Activated CD4-positive, alpha-beta T cell treated with anti-CD3 and anti-CD28 coated beads, Interleukin-2, amount 50 U/mL, for 1 hour (primary cell): ENCODE results near the gene NXPH3.
"Not testable (repeated sequence)": the region's sequence is repeated elsewhere in the genome, so short reads cannot be mapped to it uniquely, and the experiment has no call there.

ENCODE experiments used
- DNase-seq: peaks from one replicate; pipeline ENCODE4 v3.0.0-alpha.2; 2020

Gene NXPH3

GRCh38 chr17:49555495-49556222 lies 20.0 kb upstream of the NXPH3 start:
- no peak for DNase-seq

- DNase-seq: peak; percentile 81
Measured at GRCh38 chr17:49556223-49556943, 19.3 kb upstream of the NXPH3 start.

DNA sequence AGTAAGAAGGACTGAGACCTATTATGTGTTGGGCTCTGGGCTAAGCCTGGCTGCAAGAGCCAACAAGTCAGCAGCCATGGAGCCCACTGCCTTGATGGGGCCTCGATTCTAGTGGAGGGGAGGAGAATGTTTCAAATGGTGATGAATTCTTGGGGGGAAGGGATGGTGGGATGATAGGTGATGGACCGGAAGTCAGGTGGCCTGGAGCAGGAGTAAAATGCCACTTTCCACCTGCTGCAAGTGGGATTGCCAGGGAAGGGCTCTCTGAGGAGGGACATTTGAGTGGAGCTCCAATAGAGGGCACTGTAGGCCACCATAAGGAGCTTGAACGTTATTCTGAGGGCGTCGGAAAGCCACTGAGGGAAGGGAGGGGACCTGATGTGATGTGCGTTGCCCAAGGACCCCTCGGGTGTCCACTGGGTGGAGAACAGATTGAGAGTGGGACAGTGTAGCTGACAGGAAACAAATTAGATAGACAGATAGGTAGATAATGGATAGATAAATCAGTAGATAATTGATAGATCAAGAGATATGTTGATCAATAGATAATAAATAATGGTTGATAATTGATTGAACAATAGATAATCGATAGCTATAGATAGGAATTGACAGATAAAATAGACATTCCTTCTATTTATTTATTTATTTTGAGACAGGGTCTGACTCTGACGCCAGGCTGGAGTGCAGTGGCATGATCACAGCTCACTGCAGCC lies 18.2 kb upstream of the NXPH3 start:
- DNase-seq: no peak

GRCh38 chr17:49564638-49565037 lies 11.0 kb upstream of the NXPH3 start:
- no peak for DNase-seq

DNA sequence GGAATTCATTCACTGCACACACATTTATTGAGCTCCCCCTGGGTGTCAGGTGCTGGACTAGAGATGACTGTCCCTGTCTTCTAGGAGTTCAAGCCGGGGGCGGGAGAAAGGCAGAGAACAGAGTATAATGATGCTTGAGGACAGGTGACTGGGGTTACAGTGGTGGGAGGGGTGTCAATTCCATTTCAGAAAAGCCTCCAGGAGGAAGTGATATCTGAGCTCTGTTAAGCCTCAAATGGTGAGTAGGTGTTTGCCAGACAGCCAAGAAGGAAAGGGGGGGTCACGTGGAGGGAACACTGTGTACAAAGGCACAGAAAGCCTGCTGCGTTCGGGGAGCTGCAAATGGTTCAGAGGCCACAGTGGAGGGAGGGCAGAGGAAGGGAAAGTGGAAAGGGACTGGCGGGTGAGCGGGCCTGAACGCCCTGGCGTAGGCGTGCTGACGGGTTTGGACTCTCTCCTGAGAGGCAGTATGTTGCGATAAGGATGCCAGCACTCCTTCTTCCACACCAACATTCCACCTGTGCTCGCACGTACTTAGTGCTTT lies 9.7 kb upstream of the NXPH3 start:
- DNase-seq: no peak

GRCh38 chr17:49566668-49567071 lies 9.0 kb upstream of the NXPH3 start:
- DNase-seq: no peak

DNA sequence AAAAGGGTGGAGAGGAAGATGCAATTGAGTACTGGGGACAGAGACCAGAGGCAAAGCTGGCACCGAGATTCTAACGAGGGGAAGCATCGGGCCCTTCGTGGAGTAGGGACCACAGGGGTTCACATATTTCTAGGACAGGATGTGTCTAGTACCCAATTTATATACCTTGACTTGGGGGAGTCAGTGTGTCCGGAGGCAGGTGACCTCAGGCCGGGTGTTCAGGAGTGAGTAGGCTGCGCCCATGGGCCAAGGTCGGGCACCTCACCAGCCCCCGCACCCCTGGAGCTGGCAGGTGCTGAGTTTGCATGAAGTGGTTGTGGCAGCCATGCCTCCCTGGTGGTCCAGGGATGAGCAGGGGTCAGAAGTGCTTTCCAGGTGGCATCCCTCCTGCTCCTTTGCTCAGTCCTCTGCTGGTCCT lies 8.6 kb upstream of the NXPH3 start:
- DNase-seq: no peak

GRCh38 chr17:49567871-49568694 lies 7.6 kb upstream of the NXPH3 start:
- peak; percentile 79 for DNase-seq

DNA sequence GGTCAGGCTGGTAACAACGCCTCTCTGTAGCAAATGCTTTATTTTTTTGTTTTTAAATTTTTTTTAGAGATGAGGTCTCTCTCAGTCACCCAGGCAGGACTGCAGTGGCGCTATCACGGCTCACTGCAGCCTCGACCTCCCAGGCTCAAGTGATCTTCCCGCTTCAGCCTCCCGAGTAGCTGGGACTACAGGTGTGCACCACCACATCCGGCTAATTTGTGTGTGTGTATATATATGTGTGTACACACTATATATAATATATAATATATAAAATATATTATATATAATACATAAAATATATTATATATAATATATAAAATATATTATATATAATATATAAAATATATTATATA lies 7.0 kb upstream of the NXPH3 start:
- not testable (repeated sequence) for DNase-seq

GRCh38 chr17:49570540-49571242 lies 5.0 kb upstream of the NXPH3 start:
- no peak for DNase-seq

DNA sequence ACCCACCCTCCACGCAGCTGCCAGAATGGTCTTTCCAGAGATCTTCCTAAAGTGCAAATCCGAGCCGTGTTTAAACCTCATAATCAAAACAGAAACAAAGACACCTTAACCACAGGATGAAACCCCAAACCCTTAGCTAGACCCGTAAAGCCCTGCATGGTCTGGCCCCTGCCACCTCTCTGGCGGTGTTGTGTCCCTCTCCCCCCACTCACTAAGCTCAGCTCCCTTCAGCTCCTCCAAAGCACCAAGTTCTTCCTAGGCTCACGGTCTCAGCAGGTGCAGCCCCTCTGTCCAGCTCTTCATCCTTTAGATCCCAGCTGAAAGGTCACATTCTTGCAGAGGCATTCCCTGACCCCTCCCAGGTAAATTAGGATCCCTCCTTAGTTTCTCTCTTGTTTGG lies 4.4 kb upstream of the NXPH3 start:
- no peak for DNase-seq

- DNase-seq: no peak
Measured at GRCh38 chr17:49571764-49572163, 3.9 kb upstream of the NXPH3 start.

DNA sequence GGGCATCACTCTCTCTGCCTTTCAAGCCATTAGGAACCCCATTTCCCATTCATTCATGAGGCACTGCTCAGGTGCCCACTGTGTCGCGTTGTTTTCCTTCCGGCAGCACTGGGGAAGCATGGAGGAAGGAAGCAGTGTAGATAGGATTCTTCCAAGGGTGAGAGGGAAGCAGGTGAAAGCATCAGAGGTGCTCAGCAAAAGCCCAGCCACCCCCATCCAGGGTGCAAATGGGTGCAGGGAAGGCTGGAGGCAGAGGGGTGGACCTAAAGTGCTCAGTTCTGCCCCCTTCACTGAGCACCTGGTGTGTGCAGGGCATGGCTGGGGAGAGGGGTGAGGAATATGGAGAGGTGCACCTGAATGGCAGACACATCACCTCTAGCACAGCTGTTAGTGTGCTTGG lies 3.4 kb upstream of the NXPH3 start:
- no peak for DNase-seq

- no peak for DNase-seq
Measured at GRCh38 chr17:49572806-49573420, 2.8 kb upstream of the NXPH3 start.

DNA sequence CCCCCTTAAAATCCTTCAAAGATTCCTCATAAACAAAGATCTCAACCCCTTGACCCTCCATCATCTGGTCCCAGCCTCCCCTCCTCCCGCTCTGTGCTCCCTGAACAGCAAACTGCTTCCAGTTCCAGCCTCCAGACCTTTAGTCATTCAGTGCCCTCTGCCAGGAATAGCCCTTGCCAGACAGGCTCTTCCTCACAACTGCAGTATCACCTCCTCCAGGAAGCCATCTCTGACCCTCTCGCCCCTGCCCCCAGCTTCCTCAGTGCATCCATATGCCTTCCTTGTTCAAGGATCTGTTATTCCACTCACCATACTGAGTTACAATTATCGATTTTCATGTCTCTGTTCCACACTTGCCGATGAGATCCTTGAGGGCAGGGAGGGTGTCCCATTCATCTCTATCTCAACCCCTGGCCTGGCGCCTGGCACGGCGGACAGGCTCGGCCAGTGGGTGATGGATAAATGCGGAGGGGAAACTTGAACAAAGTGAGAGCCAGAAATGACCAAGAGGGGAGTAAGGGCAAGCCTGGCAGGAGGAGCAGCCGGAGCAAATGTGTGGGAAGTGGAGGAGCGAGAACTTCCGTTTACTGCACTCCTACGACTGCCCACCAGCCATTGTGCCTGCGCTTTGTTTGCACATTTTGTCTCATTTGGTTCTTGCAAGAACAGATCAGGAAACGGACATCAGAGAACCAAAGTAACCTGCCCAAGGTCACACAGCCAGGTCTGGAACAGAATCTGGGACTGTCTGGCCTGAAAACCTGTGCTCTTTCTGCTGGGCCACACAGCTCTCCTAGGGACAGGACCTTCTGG lies 2.0 kb upstream of the NXPH3 start:
- no peak for DNase-seq

DNA sequence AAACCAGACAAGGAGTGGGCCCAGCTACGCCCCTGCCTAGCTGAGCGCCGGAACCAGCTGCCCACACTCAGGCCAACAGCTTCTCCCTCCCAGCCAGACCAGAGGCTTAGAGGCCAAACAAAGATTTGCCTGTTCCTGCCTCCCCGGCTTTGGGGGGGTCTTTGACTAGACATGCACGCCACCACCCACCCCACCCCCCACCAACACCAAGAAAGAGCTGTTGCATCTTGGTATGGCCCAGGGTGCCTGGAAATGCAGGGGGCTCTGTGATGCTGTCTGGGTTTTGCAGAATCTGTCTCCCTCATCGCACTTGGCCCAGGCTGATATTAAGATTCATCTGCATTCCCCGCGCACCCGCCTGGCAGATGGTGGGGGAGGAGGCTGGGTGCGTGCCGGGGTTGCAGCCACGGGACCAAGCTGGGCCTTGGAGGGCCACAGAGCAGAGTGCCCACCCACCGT lies 1.3 kb upstream of the NXPH3 start:
- no peak for DNase-seq

- DNase-seq: no peak
Measured at GRCh38 chr17:49574945-49575678, 559 bp upstream of the NXPH3 start.

- DNase-seq: no peak
Measured at GRCh38 chr17:49576088-49576916, 631 bp downstream of the NXPH3 start.
